Measurements from ENCODE around the gene LTA. TPM values are rescaled to one million over a fixed set of nuclear protein-coding genes. Genes with fewer than 3 reads are reported as not detected.

LTA gene
- total RNA-seq, 1 donor from 2014 or later, result not detected

DNA sequence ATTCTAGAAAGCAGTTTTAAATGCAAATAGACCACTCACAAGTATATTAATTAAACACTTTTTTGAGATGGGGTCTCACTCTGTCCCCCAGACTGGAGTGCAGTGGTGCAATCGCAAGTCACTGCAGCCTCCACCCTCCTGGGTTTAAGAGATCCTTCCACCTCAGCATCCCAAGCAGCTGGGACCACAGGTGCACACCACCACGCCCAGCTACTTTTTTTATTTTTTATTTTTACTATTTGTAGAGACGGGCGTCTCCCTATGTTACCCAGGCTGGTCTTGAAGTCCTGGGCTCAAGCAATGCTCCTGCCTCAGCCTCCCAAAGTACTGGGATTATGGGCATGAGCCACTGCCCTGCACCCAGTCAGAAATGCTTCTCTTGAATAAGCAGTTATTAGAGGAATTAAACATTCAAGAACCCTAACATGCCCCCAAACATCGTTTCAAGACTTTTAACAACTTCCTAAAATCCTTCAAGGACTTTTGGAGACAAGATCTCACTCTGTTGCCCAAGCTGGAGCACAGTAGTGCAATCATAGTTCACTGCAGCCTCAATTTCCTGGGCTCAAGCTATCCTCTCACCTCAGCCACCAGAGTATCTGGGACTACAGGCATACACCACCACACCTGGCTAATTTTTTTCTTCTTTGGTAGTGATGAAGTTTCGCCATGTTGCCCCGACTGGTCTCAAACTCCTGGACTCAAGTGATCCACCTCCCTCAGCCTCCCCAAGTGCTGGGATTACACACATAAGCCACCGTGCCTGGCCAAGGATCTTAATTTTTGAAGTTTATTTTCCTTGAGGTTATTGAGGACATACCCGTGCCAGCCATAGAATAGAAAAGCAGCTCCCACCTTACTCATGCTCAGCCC, 40.1 kb upstream of the LTA start:
- no peak overlapping the region for H3K4me3 ChIP-seq (ENCODE audit: low read length in 3 of 3)
- peaks cover 60 to 68% (median 65%) of the 10 kb centered on the region in 3 donors for H3K36me3 ChIP-seq (ENCODE audit: control insufficient read depth in 3 of 3, insufficient read depth in 3 of 3, low read length in 3 of 3)
- no peak overlapping the region for H3K27ac ChIP-seq (ENCODE audit: low read depth, low read length)
- peaks cover 3 to 4% (median 4%) of the 10 kb centered on the region in 3 donors for H3K4me1 ChIP-seq (ENCODE audit: control insufficient read depth in 3 of 3, insufficient read depth in 3 of 3, low read length in 3 of 3)
- no peak overlapping the region for H3K9ac ChIP-seq (ENCODE audit: low read depth in 1 of 3, low read length in 3 of 3)
- H3K9me3 ChIP-seq (ENCODE audit: control insufficient read depth in 3 of 3, low read length in 3 of 3), result no peaks in the 10 kb centered on the region
- H3K27me3 ChIP-seq (ENCODE audit: control insufficient read depth in 3 of 3, insufficient read depth in 3 of 3, low read length in 3 of 3), result no peaks in the 10 kb centered on the region

DNA sequence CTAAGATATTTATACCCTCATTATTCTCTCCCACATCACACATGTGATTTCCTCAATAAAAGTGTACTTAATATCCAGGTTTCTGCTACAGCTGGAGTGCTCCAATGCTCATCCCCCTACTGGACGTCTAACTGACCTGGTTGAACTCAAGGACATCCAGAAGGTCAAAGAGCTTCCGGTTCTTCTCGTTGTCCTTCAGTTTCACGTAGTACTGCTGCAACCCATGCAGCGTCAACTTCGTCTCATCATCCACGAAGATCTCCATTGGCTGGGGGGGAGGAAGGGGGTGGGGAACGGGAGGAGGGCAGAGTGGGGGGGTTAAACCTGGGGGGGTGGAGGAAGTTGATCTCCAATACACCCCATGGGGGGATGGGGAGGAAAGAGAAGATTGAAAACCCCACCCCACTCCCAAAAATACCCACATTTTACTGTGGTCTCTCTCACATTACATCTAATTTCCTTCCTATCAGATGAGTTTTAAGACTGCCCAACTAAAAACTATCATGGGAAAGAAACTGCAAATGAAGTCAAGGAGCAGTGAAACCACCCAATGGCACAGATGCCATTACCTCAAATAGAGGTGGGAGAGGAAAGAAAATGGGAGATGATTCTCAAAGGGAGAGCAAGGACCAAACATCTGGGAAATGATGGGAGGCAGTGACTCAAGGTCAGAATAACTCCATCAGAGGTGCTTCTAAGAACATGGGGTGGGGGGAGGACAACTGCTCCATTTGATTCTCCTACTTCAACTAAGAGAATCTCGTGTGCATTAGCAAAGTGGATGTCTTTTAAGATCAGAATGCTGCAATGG, 39.2 kb upstream of the LTA start:
- Histone ChIP-seq H3K4me1 (ENCODE audit: control insufficient read depth in 3 of 3, insufficient read depth in 3 of 3, low read length in 3 of 3) (peaks cover 3 to 4% (median 4%) of the 10 kb centered on the region in 3 donors), H3K27ac (ENCODE audit: low read depth, low read length) (no peak overlapping the region), H3K36me3 (ENCODE audit: control insufficient read depth in 3 of 3, insufficient read depth in 3 of 3, low read length in 3 of 3) (peaks cover 66 to 75% (median 70%) of the 10 kb centered on the region in 3 donors), H3K9me3 (ENCODE audit: control insufficient read depth in 3 of 3, low read length in 3 of 3) (no peaks in the 10 kb centered on the region), H3K4me3 (ENCODE audit: low read length in 3 of 3) (no peak overlapping the region), H3K27me3 (ENCODE audit: control insufficient read depth in 3 of 3, insufficient read depth in 3 of 3, low read length in 3 of 3) (no peaks in the 10 kb centered on the region), H3K9ac (ENCODE audit: low read depth in 1 of 3, low read length in 3 of 3) (no peak overlapping the region)

DNA sequence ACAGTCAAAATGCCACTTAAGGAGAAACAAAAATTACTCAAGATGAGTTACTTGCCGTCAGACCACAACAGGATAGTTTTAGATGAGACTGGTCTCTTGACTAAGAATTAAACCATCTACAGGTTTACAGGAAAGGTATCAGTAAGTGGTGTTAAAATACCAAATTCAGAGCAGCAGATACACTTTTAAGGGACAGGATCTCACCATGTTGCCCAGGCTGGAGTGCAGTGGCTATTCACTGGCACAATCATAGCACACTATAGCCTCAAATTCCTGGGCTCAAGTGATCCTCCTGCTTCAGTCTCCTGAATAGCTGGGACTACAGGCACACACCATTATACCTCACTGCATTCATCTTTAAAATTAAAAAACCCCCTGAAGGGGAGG, 38.6 kb upstream of the LTA start:
- no peak overlapping the region for H3K27ac ChIP-seq (ENCODE audit: low read depth, low read length)
- H3K9me3 ChIP-seq (ENCODE audit: control insufficient read depth in 3 of 3, low read length in 3 of 3), result no peaks in the 10 kb centered on the region
- H3K27me3 ChIP-seq (ENCODE audit: control insufficient read depth in 3 of 3, insufficient read depth in 3 of 3, low read length in 3 of 3), result no peaks in the 10 kb centered on the region
- no peak overlapping the region for H3K9ac ChIP-seq (ENCODE audit: low read depth in 1 of 3, low read length in 3 of 3)
- H3K4me1 ChIP-seq (ENCODE audit: control insufficient read depth in 3 of 3, insufficient read depth in 3 of 3, low read length in 3 of 3), result peaks cover under 1 to 2% (median under 1%) of the 10 kb centered on the region in 3 donors
- H3K4me3 ChIP-seq (ENCODE audit: low read length in 3 of 3), result no peak overlapping the region
- H3K36me3 ChIP-seq (ENCODE audit: control insufficient read depth in 3 of 3, insufficient read depth in 3 of 3, low read length in 3 of 3), result peaks cover 72 to 81% (median 76%) of the 10 kb centered on the region in 3 donors

DNA sequence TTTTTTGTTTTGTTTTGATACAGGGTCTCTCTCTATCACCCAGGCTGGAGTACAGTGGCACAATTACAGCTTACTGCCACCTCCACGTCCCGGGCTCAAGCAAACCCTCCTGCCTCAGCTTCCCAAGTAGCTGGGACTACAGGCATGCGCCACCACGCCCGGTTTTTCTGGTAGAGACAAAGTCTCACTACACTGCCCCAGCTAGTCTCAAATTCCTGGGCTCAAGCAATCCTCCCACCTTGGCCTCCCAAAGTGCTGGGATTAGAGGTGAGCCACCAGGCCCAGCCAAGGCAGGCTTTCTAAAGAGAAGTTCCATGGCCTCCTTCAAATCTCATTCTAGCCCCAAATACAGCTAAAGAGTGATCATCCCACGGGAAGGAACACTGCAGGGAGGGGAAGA, 38.1 kb upstream of the LTA start:
- Histone ChIP-seq H3K4me3 (ENCODE audit: low read length in 3 of 3) (no peak overlapping the region), H3K9ac (ENCODE audit: low read depth in 1 of 3, low read length in 3 of 3) (no peak overlapping the region), H3K27ac (ENCODE audit: low read depth, low read length) (no peak overlapping the region), H3K9me3 (ENCODE audit: control insufficient read depth in 3 of 3, low read length in 3 of 3) (no peaks in the 10 kb centered on the region), H3K4me1 (ENCODE audit: control insufficient read depth in 3 of 3, insufficient read depth in 3 of 3, low read length in 3 of 3) (peaks cover 5% of the 10 kb centered on the region in 3 donors), H3K27me3 (ENCODE audit: control insufficient read depth in 3 of 3, insufficient read depth in 3 of 3, low read length in 3 of 3) (no peaks in the 10 kb centered on the region), H3K36me3 (ENCODE audit: control insufficient read depth in 3 of 3, insufficient read depth in 3 of 3, low read length in 3 of 3) (peaks cover 77 to 86% (median 82%) of the 10 kb centered on the region in 3 donors)

DNA sequence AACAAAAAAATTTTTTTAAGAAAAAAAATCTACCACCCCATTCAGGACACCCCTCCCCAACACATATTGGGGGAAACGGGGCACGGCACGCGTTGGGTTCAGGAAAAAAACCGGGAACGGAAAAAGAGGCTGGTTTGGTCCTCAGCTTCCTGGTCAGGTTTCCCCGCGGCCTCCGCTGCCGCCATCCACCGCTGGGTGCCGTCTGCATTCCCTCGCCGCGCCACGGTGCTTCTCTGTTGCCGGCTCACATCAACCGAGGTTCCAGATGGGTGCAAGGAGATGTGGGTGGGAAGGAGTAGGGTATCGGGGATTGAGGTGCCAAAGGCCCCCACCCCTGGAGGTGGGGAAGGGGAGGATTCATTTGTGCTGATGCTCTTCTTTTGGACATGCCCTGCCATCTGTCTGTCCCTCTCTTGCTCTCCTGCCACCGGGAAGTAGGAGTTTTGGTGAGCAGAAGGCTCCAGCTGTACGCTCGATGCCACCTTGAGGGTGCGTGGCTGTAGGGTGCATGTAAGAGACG, 37.5 kb upstream of the LTA start:
- Histone ChIP-seq H3K36me3 (ENCODE audit: control insufficient read depth in 3 of 3, insufficient read depth in 3 of 3, low read length in 3 of 3) (peaks cover 79 to 90% (median 84%) of the 10 kb centered on the region in 3 donors), H3K27me3 (ENCODE audit: control insufficient read depth in 3 of 3, insufficient read depth in 3 of 3, low read length in 3 of 3) (no peaks in the 10 kb centered on the region), H3K4me1 (ENCODE audit: control insufficient read depth in 3 of 3, insufficient read depth in 3 of 3, low read length in 3 of 3) (peaks cover 11% of the 10 kb centered on the region in 3 donors)

DNA sequence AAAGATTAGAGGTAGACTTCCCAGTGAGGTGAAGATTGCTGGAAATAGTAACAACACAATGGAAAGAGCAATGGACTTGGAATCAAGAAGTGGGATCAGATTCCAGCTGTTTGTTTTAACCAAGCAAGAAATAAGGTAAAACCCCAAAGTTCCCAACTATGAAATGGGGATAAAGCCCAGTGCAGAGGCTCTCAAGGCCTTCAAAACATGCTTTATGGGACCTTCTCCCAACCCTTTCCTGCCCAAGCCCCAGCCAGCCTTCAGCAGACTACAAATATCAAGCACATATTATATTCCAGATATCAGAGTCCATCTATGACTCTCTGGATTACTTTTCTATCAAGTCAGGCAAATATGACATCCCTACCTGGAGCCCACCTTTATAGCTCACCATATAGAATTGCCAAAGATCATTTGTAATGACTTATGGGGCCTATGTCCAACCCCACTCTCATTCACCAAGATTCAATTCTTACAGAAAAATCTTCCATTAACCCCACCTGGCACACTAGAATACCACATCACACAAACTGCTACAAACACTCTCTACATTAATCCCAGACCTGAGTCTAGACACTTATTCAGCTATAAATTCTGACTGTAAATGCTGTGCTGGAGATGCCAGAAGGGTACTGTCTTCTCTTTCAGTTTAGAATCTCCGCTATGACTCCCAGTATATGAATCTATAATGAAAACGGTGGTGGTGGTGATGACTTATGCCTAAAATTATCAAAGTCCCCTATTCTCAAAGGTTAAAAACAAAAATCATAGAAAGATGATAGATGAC, 36.4 kb upstream of the LTA start:
- Histone ChIP-seq H3K27me3 (ENCODE audit: control insufficient read depth in 3 of 3, insufficient read depth in 3 of 3, low read length in 3 of 3) (no peaks in the 10 kb centered on the region), H3K4me3 (ENCODE audit: low read length in 3 of 3) (no peak overlapping the region), H3K4me1 (ENCODE audit: control insufficient read depth in 3 of 3, insufficient read depth in 3 of 3, low read length in 3 of 3) (peaks cover 22 to 23% (median 22%) of the 10 kb centered on the region in 3 donors), H3K27ac (ENCODE audit: low read depth, low read length) (no peak overlapping the region), H3K9me3 (ENCODE audit: control insufficient read depth in 3 of 3, low read length in 3 of 3) (no peaks in the 10 kb centered on the region), H3K9ac (ENCODE audit: low read depth in 1 of 3, low read length in 3 of 3) (peak overlapping the region in 1 of 3 donors; percentile 15), H3K36me3 (ENCODE audit: control insufficient read depth in 3 of 3, insufficient read depth in 3 of 3, low read length in 3 of 3) (peaks cover 76 to 88% (median 82%) of the 10 kb centered on the region in 3 donors)

More for the DNA sequence above, 37.5 kb upstream of the LTA start:
- Histone ChIP-seq H3K4me3 (ENCODE audit: low read length in 3 of 3) (no peak overlapping the region), H3K9me3 (ENCODE audit: control insufficient read depth in 3 of 3, low read length in 3 of 3) (no peaks in the 10 kb centered on the region), H3K27ac (ENCODE audit: low read depth, low read length) (no peak overlapping the region), H3K9ac (ENCODE audit: low read depth in 1 of 3, low read length in 3 of 3) (no peak overlapping the region)

DNA sequence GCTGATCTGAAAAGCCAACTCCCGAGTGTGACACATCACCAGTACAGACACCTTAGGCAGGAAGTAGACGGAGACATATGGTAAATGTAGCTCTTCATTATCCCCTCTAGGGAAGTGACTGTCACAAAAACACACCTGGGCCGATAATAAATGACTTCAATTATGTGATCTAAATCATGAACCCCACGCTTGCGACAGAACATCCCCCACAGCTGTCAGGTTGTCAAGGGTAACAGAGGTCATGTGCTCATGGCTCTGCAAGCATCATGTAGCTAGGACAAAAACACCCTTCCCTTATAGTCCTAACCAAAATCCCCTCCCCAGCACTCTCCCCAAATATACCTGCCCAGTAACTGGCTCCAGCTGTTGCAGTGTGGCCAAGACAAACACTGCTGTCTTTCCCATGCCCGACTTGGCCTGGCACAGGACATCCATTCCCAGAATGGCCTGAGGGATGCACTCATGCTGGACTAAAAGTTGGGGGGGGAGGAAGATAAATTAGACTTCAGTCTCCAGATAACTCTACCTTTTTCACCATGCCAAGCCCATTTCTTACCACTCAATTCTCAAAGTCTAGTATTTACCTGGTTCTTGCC, 33.2 kb upstream of the LTA start:
- Histone ChIP-seq H3K4me3 (ENCODE audit: low read length in 3 of 3) (peak overlapping the region in 1 of 3 donors; percentile 4), H3K4me1 (ENCODE audit: control insufficient read depth in 3 of 3, insufficient read depth in 3 of 3, low read length in 3 of 3) (peaks cover 28 to 41% (median 28%) of the 10 kb centered on the region in 3 donors), H3K9me3 (ENCODE audit: control insufficient read depth in 3 of 3, low read length in 3 of 3) (no peaks in the 10 kb centered on the region), H3K9ac (ENCODE audit: low read depth in 1 of 3, low read length in 3 of 3) (peak overlapping the region; percentile 97 to 99 (median 99)), H3K27me3 (ENCODE audit: control insufficient read depth in 3 of 3, insufficient read depth in 3 of 3, low read length in 3 of 3) (no peaks in the 10 kb centered on the region), H3K36me3 (ENCODE audit: control insufficient read depth in 3 of 3, insufficient read depth in 3 of 3, low read length in 3 of 3) (peaks cover 55 to 60% (median 58%) of the 10 kb centered on the region in 3 donors), H3K27ac (ENCODE audit: low read depth, low read length) (no peak overlapping the region)

DNA sequence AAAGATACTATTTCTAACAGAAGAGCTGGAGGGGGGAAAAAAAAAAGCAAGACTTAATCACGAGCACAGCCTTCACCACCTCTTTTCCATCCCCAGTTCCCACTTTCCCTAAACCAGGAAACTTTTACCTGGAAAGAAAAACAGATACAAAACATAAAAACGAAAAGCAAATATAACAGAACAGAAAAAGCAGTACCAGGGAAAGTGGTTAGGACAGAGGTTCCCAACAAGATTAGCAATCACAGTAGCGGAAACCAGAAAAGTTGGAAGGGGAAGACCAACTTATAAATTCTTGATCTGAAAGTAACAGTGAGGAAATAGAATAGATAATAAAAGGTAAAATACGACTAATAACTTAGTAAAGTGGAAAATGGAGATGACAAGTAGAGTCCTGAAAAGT, 31.4 kb upstream of the LTA start:
- Histone ChIP-seq H3K9ac (ENCODE audit: low read depth in 1 of 3, low read length in 3 of 3) (peak overlapping the region; percentile 97 to 99 (median 99)), H3K4me1 (ENCODE audit: control insufficient read depth in 3 of 3, insufficient read depth in 3 of 3, low read length in 3 of 3) (peaks cover 28 to 41% (median 28%) of the 10 kb centered on the region in 3 donors), H3K36me3 (ENCODE audit: control insufficient read depth in 3 of 3, insufficient read depth in 3 of 3, low read length in 3 of 3) (peaks cover 38 to 43% (median 40%) of the 10 kb centered on the region in 3 donors), H3K27ac (ENCODE audit: low read depth, low read length) (peak overlapping the region; percentile 96), H3K27me3 (ENCODE audit: control insufficient read depth in 3 of 3, insufficient read depth in 3 of 3, low read length in 3 of 3) (no peaks in the 10 kb centered on the region), H3K4me3 (ENCODE audit: low read length in 3 of 3) (peak overlapping the region; percentile 84 to 99 (median 98)), H3K9me3 (ENCODE audit: control insufficient read depth in 3 of 3, low read length in 3 of 3) (no peaks in the 10 kb centered on the region)
